ENCODE data around the gene NADK2. TPM values are rescaled to one million over a fixed set of nuclear protein-coding genes. Genes with fewer than 3 reads are reported as not detected.
"Not testable (repeated sequence)": the region's sequence is repeated elsewhere in the genome, so short reads cannot be mapped to it uniquely, and the experiment has no call there.

The NADK2 gene
- total RNA-seq, 1 experiment from 2014 or later: 49.9 TPM

- Histone ChIP-seq H3K27ac (no peak overlapping the region), H3K9me3 (replicated peaks) (no peaks in the 10 kb centered on the region), H3K36me3 (peaks cover 55% of the 10 kb centered on the region), H3K27me3 (no peaks in the 10 kb centered on the region), H3K4me1 (no peaks in the 10 kb centered on the region; the same call in 1 of the 2 replicates), H3K4me3 (no peak overlapping the region)
- DNase-seq: no peak
These were observed 36.4 kb downstream of the NADK2 start for GRCh38 chr5:36205329-36205728.

GRCh38 chr5:36202521-36202961 is 39.2 kb downstream of the NADK2 start:
- Histone ChIP-seq H3K27ac (no peak overlapping the region), H3K4me3 (no peak overlapping the region), H3K36me3 (peaks cover 62% of the 10 kb centered on the region), H3K9me3 (replicated peaks) (no peaks in the 10 kb centered on the region), H3K27me3 (no peaks in the 10 kb centered on the region), H3K4me1 (peaks cover 6% of the 10 kb centered on the region)
- no peak for DNase-seq

GRCh38 chr5:36200513-36200912 is 41.2 kb downstream of the NADK2 start:
- no peak overlapping the region for H3K27ac ChIP-seq
- H3K4me3 ChIP-seq: no peak overlapping the region
- H3K36me3 ChIP-seq: peaks cover 73% of the 10 kb centered on the region
- no peak for DNase-seq
- H3K4me1 ChIP-seq: peaks cover 6% of the 10 kb centered on the region
- H3K27me3 ChIP-seq: no peaks in the 10 kb centered on the region
- H3K9me3 ChIP-seq (replicated peaks): no peaks in the 10 kb centered on the region

GRCh38 chr5:36199620-36200019 is 42.1 kb downstream of the NADK2 start:
- H3K9me3 ChIP-seq (replicated peaks): no peaks in the 10 kb centered on the region
- no peak overlapping the region for H3K27ac ChIP-seq
- no peaks in the 10 kb centered on the region for H3K27me3 ChIP-seq
- peaks cover 75% of the 10 kb centered on the region for H3K36me3 ChIP-seq
- DNase-seq: no peak
- no peak overlapping the region for H3K4me3 ChIP-seq
- peaks cover 6% of the 10 kb centered on the region for H3K4me1 ChIP-seq

GRCh38 chr5:36198783-36199182 is 42.9 kb downstream of the NADK2 start:
- H3K27me3 ChIP-seq; DNase-seq; H3K4me3 ChIP-seq; H3K9me3 ChIP-seq (replicated peaks); H3K27ac ChIP-seq; H3K4me1 ChIP-seq: not testable (repeated sequence)
- peaks cover 75% of the 10 kb centered on the region for H3K36me3 ChIP-seq

- no peak for DNase-seq
- H3K27me3 ChIP-seq: no peaks in the 10 kb centered on the region
- no peaks in the 10 kb centered on the region for H3K9me3 ChIP-seq (replicated peaks)
- H3K4me3 ChIP-seq: no peak overlapping the region
- H3K4me1 ChIP-seq: peaks cover 6% of the 10 kb centered on the region
- H3K36me3 ChIP-seq: peaks cover 78% of the 10 kb centered on the region
- H3K27ac ChIP-seq: no peak overlapping the region
These were observed 43.4 kb downstream of the NADK2 start for GRCh38 chr5:36198281-36198680.

- Histone ChIP-seq H3K9me3 (replicated peaks) (0 out of 2 replicates have a peak, but pooled peaks cover 3% of the 10 kb centered on the region), H3K4me1 (no peaks in the 10 kb centered on the region), H3K27ac (no peak overlapping the region), H3K36me3 (peaks cover 87% of the 10 kb centered on the region), H3K27me3 (no peaks in the 10 kb centered on the region), H3K4me3 (no peak overlapping the region)
- no peak for DNase-seq
These were observed 48.0 kb downstream of the NADK2 start for GRCh38 chr5:36193746-36194145.

GRCh38 chr5:36184408-36184807 is 57.3 kb downstream of the NADK2 start:
- H3K4me3 ChIP-seq, H3K27ac ChIP-seq, H3K4me1 ChIP-seq, H3K27me3 ChIP-seq, DNase-seq: not testable (repeated sequence)
- Histone ChIP-seq H3K9me3 (replicated peaks) (peaks cover 11% of the 10 kb centered on the region; the same call in 1 of the 2 replicates), H3K36me3 (peaks cover 86% of the 10 kb centered on the region)

GRCh38 chr5:36181774-36182173 is 60.0 kb downstream of the NADK2 start:
- Histone ChIP-seq H3K36me3 (peaks cover 93% of the 10 kb centered on the region), H3K4me1 (no peaks in the 10 kb centered on the region), H3K9me3 (replicated peaks) (peaks cover 5% of the 10 kb centered on the region; the same call in 1 of the 2 replicates), H3K4me3 (no peak overlapping the region), H3K27me3 (no peaks in the 10 kb centered on the region), H3K27ac (no peak overlapping the region)
- no peak for DNase-seq

GRCh38 chr5:36180556-36181350 is 61.0 kb downstream of the NADK2 start:
- H3K27ac ChIP-seq: no peak overlapping the region
- peaks cover 95% of the 10 kb centered on the region for H3K36me3 ChIP-seq
- no peak overlapping the region for H3K4me3 ChIP-seq
- DNase-seq: no peak
- H3K4me1 ChIP-seq: no peaks in the 10 kb centered on the region
- peaks cover 5% of the 10 kb centered on the region; the same call in 1 of the 2 replicates for H3K9me3 ChIP-seq (replicated peaks)
- H3K27me3 ChIP-seq: no peaks in the 10 kb centered on the region

- H3K27ac ChIP-seq: no peak overlapping the region
- H3K36me3 ChIP-seq: peaks cover 97% of the 10 kb centered on the region
- DNase-seq: no peak
- no peaks in the 10 kb centered on the region for H3K4me1 ChIP-seq
- H3K4me3 ChIP-seq: no peak overlapping the region
- H3K9me3 ChIP-seq (replicated peaks): peaks cover 5% of the 10 kb centered on the region; the same call in 1 of the 2 replicates
- H3K27me3 ChIP-seq: no peaks in the 10 kb centered on the region
These were observed 61.8 kb downstream of the NADK2 start for GRCh38 chr5:36179950-36180349.

GRCh38 chr5:36178524-36178890 is 63.2 kb downstream of the NADK2 start:
- Histone ChIP-seq H3K27me3 (no peaks in the 10 kb centered on the region), H3K4me3 (no peak overlapping the region), H3K27ac (no peak overlapping the region), H3K9me3 (replicated peaks) (no peaks in the 10 kb centered on the region), H3K36me3 (peaks cover 98% of the 10 kb centered on the region), H3K4me1 (0 out of 2 replicates have a peak, but pooled peaks cover 3% of the 10 kb centered on the region)
- DNase-seq: no peak

- peak in 1 of 2 experiments; percentile 64 for DNase-seq
- no peaks in the 10 kb centered on the region for H3K27me3 ChIP-seq
- H3K4me3 ChIP-seq: no peak overlapping the region
- H3K36me3 ChIP-seq: peaks cover 100% of the 10 kb centered on the region
- no peak overlapping the region for H3K27ac ChIP-seq
- 0 out of 2 replicates have a peak, but pooled peaks cover 3% of the 10 kb centered on the region for H3K4me1 ChIP-seq
- H3K9me3 ChIP-seq (replicated peaks): no peaks in the 10 kb centered on the region
These were observed 63.8 kb downstream of the NADK2 start for GRCh38 chr5:36177715-36178523.

- no peaks in the 10 kb centered on the region for H3K9me3 ChIP-seq (replicated peaks)
- H3K27me3 ChIP-seq: no peaks in the 10 kb centered on the region
- H3K4me1 ChIP-seq: 0 out of 2 replicates have a peak, but pooled peaks cover 3% of the 10 kb centered on the region
- no peak overlapping the region for H3K4me3 ChIP-seq
- no peak overlapping the region for H3K27ac ChIP-seq
- DNase-seq: no peak
- peaks cover 100% of the 10 kb centered on the region for H3K36me3 ChIP-seq
These were observed 64.6 kb downstream of the NADK2 start for GRCh38 chr5:36177154-36177553.

- Histone ChIP-seq H3K9me3 (replicated peaks) (no peaks in the 10 kb centered on the region), H3K4me3 (no peak overlapping the region), H3K27ac (no peak overlapping the region), H3K4me1 (0 out of 2 replicates have a peak, but pooled peaks cover 3% of the 10 kb centered on the region), H3K36me3 (peaks cover 100% of the 10 kb centered on the region), H3K27me3 (no peaks in the 10 kb centered on the region)
- no peak for DNase-seq
These were observed 66.7 kb downstream of the NADK2 start for GRCh38 chr5:36175043-36175442.
